Ovary (tissue), 9 donors: ENCODE results near the gene ACSM2B. TPM values are rescaled to one million over a fixed set of nuclear protein-coding genes. Genes with fewer than 3 reads are reported as not detected.
"Not testable (repeated sequence)": the region's sequence is repeated elsewhere in the genome, so short reads cannot be mapped to it uniquely, and the experiment has no call there.

Experiments used
- DNase-seq, 5 donors: peaks; one replicate each; pipeline ENCODE4 v3.0.0-alpha.2; 2019 to 2020
- H3K27ac ChIP-seq, 2 donors: fragments of 200-600 bp; one replicate each; pipeline versions ENCODE4 v1.5.1 to v1.8.0; 2019 to 2022
- H3K27me3 ChIP-seq: fragments of 200-600 bp; one replicate; pipeline ENCODE4 v1.8.0; 2022
- H3K36me3 ChIP-seq: fragments of 200-600 bp; sonication (generic); one replicate; pipeline ENCODE4 v1.5.1; 2019
- H3K4me1 ChIP-seq: one replicate; pipeline ENCODE4 v1.8.1; 2013; ENCODE audit warnings: mild to moderate bottlenecking, moderate library complexity; ENCODE audit not compliant: insufficient read depth
- H3K4me3 ChIP-seq: fragments of 200-600 bp; sonication (generic); one replicate; pipeline ENCODE4 v1.5.1; 2017
- H3K9me3 ChIP-seq, 2 donors: fragments of 200-600 bp in 1 of 2; sonication (generic) in 1 of 2; one replicate each; pipeline versions ENCODE4 v1.5.1 to v1.8.1; 2013 to 2019; ENCODE audit warnings: mild to moderate bottlenecking in 1 of 2, moderate library complexity in 1 of 2
- EP300 ChIP-seq: sonication (generic); formaldehyde crosslinking; IDR thresholded peaks from one replicate; pipeline ENCODE4 v1.6.1; 2017; ENCODE audit warnings: antibody characterized with exemption
- POLR2A ChIP-seq: fragments of 450-650 bp; IDR thresholded peaks from one replicate; pipeline ENCODE4 v1.6.1; 2017; ENCODE audit warnings: antibody characterized with exemption, mild to moderate bottlenecking, moderate library complexity
- WGBS, 3 donors: extraction: QIAGEN DNeasy Blood & Tissue Kit in 1 of 3; methylation state at CpG; one replicate each; pipeline versions ENCODE4 v1.1.5 to v1.1.7; 2013 to 2017; 5-methylcytosine and 5-hydroxymethylcytosine counted together
- intact Hi-C, 4 donors: fragments of 100-400 bp; cut with DNase I; formaldehyde crosslinking; loops; one replicate each; pipeline versions ENCODE4 v1.11.0 to v1.15.1; 2022 to 2023
- polyA plus RNA-seq, 2 donors: library from polyadenylated mRNA; stranded (reverse); fragments of 200-250 nt in 1 of 2; fragments of 350-450 nt in 1 of 2; fragmentation: Illumina TruSeq in 1 of 2; extraction: RNeasy Lipid Tissue Mini Kit (QIAGEN cat#74804) in 1 of 2; gene quantifications; one replicate each; pipeline ENCODE4 v1.2.3, GENCODE V29; 2013 to 2014
- total RNA-seq, 7 donors: library from RNA; depleted of rRNA in 2 of 7; stranded (reverse); fragments of >200 nt in 2 of 7; fragmentation: NEBNext Ultra II Directional in 3 of 7; extraction: Animal tissue kit (Norgen Biotek cat#: 25700) in 3 of 7; gene quantifications; one replicate each; pipeline versions ENCODE4 v1.1.0 to v1.2.4, GENCODE V29; 2016 to 2023
- TF ChIP-seq, protein P1 (sequence below), 3 donors: fragments of 450-650 bp in 2 of 3; fragments of 200-600 bp in 1 of 3; IDR thresholded peaks; one replicate each; pipeline versions ENCODE4 v1.5.1 to v1.8.0; 2016 to 2022; ENCODE audit warnings: antibody characterized with exemption in 3 of 3, mild to moderate bottlenecking in 1 of 3
- donor health status: DM: no; HTN: no; CAD: no; lungs with moderate emphysema.
- donor health status: DM: no; HTN: no; CAD: no.
- donor health status: Bipolar disorder and iron deficiency.
- donor health status: DM: yes; HTN: yes; CAD: no.
- donor health status: DM: no; HTN: no; CAD: no.
- donor health status: DM: yes; HTN: yes; CAD: no.

ACSM2B gene
- total and polyA plus RNA-seq, 9 donors = 0.08 to 0.95 (median 0.33) TPM; not detected in 4

DNA sequence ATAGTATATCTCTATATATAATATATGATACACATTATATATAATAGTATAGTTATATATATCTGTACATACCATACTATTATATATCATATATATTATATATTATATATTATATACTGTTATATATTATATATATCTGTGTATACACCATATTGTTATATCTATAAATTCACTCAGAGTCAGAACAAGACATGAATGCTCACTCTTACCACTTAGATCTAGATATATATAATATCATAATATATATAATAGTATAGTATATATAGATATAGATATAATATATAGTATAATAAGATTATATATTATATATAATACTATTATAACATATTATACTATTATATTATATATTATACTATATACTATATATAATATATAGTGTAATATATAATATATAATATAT, 9.3 kb downstream of the ACSM2B start:
- TF ChIP-seq EP300 = no peak
- TF ChIP-seq, protein P1, sequence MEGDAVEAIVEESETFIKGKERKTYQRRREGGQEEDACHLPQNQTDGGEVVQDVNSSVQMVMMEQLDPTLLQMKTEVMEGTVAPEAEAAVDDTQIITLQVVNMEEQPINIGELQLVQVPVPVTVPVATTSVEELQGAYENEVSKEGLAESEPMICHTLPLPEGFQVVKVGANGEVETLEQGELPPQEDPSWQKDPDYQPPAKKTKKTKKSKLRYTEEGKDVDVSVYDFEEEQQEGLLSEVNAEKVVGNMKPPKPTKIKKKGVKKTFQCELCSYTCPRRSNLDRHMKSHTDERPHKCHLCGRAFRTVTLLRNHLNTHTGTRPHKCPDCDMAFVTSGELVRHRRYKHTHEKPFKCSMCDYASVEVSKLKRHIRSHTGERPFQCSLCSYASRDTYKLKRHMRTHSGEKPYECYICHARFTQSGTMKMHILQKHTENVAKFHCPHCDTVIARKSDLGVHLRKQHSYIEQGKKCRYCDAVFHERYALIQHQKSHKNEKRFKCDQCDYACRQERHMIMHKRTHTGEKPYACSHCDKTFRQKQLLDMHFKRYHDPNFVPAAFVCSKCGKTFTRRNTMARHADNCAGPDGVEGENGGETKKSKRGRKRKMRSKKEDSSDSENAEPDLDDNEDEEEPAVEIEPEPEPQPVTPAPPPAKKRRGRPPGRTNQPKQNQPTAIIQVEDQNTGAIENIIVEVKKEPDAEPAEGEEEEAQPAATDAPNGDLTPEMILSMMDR (IDR thresholded peaks at IDR 0.05) = no peak
- TF ChIP-seq POLR2A = no peak
- H3K27ac ChIP-seq = no peak overlapping the region
- no peaks in the 10 kb centered on the region for H3K9me3 ChIP-seq
- H3K4me1 ChIP-seq = no peaks in the 10 kb centered on the region
- H3K4me3 ChIP-seq = no peak overlapping the region
- H3K27me3 ChIP-seq = no peaks in the 10 kb centered on the region
- H3K36me3 ChIP-seq = no peaks in the 10 kb centered on the region
- intact Hi-C loops = no loop called here
- DNase-seq = no peak

DNA sequence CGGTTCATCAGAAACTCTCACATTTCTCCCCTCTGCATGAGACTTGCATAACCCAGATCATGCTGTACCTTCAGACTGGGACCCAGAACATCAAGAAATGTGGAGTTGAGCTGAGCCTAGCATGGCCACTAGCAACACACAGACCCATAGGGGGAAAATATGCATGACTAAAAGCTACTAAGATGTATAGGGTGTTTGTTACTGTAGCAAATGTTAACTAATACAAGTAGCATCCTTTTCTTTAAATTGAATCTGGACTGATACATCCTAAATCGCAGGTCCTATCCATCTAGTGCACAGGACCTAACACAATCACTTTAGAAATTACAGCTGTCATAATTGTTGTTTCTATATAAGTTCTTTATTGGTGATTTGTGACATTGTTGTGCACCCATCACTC, 10.8 kb downstream of the ACSM2B start:
- intact Hi-C loops, H3K27ac ChIP-seq: not testable (repeated sequence)

DNA sequence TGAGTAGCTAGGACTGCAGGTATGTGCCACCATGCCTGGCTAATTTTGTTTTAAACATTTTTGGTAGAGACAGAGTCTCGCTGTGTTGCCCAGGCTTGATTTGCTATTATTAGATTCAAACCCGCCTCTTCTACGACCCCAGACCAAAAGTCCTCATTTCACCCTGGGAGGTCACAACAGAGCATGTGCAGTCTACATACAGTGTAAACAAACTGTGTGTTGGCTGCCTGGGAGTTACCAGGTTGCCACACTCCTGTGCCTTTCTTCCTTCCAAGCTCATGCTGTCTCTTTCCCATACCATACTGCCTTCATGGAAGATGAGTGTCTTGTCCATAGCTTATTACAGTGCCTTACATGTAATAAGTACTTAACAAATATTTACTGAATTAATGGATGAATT, 11.9 kb downstream of the ACSM2B start:
- DNase-seq, H3K4me1 ChIP-seq, H3K36me3 ChIP-seq, H3K27ac ChIP-seq, intact Hi-C loops, H3K27me3 ChIP-seq, H3K9me3 ChIP-seq, H3K4me3 ChIP-seq: not testable (repeated sequence)
- WGBS, 3 donors = 93 to 96% (median 93%) methylated on average over 2 of the region's 3 CpGs

More for the DNA sequence above, 10.8 kb downstream of the ACSM2B start:
- not testable (repeated sequence) for H3K4me1 ChIP-seq, H3K9me3 ChIP-seq, H3K36me3 ChIP-seq, H3K4me3 ChIP-seq, DNase-seq, H3K27me3 ChIP-seq
- 83 to 88% (median 85%) methylated on average over 2 of the region's 2 CpGs for WGBS, 3 donors

DNA sequence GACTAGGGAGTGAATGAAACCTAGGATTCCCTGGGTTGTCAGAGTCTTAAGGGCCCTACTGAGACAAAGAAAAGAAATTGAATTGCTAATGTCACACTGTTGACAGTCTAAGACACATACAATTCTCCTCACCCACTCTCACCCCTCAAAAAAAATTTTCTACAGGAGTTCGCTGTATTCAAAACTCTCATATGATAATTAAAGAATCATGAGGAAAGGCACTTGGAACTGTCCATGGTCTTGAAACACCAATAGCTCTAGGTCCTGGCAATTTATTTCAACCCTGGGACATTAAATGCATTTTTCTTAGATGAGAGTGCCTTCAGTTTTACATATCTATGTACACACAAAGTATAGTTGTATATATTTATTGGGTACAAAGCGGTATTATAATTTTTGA, 20.5 kb downstream of the ACSM2B start:
- H3K4me1 ChIP-seq, DNase-seq, H3K4me3 ChIP-seq, H3K9me3 ChIP-seq, H3K36me3 ChIP-seq, H3K27ac ChIP-seq, intact Hi-C loops, H3K27me3 ChIP-seq: not testable (repeated sequence)
- WGBS, 3 donors = 23 to 29% (median 29%) methylated on average over 2 of the region's 2 CpGs

DNA sequence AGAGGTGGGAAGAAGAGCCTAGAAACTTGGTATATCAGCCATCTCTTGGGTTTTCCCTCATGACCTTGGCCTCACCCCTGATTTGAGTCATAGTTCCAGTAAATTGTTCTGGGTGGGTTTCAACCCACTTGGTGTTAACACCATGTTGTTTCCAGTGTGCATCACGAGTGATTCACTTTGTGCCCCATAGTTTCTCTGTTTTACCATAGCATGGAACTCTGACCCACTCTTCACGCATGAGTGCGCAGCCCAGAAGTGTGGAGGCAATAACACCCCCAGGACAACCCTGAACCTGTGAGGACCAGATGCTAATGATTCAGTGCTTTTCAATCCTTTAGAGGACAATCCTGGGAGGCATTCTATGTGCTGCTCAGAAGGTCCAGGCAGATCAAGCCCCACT, 21.5 kb downstream of the ACSM2B start:
- H3K27ac ChIP-seq, H3K9me3 ChIP-seq, H3K4me1 ChIP-seq, H3K36me3 ChIP-seq, H3K27me3 ChIP-seq, intact Hi-C loops, H3K4me3 ChIP-seq, DNase-seq: not testable (repeated sequence)
- 78 to 82% (median 81%) methylated on average over 3 of the region's 3 CpGs for WGBS, 3 donors

DNA sequence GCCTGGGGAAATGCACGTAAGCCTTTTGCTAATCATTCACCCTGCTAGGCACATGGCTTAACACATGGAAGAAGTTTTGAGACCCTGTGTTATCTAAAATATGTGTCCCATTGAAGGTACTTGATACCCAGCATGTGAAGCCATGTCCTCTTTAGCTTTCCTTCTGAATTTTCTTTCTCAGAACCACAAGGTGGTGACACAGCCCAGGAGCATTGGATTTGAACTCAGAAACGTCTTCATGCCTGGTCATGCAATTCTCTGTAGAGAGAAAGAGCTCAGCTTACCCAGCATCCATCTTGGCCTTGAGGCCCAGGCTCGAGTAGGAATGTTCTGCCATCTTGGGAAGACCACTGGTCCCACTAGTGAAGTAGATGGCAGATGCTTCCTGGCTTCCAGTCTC, 22.7 kb downstream of the ACSM2B start:
- H3K9me3 ChIP-seq, H3K36me3 ChIP-seq, H3K27me3 ChIP-seq, intact Hi-C loops, DNase-seq, H3K4me1 ChIP-seq, H3K27ac ChIP-seq, H3K4me3 ChIP-seq: not testable (repeated sequence)
- 18 to 28% (median 20%) methylated on average over 3 of the region's 3 CpGs for WGBS, 3 donors

DNA sequence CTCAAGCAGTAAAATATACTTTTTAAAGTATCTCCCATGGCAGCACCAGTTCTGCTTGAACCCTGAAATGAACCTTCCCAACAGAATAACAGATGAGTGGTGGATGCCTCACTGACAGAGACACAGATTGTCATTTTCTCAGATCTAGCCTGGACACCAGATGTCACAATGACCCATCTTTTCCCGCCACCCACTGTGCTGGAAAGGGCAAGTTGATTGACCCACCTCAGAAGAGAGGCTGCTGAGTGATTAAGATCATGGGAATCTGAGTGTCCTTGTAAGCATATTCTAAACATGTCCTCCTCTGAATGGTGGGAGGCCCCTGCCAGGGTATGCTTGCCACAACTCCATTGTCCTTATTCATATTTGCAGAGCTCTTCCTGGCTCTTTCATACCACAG, 29.2 kb downstream of the ACSM2B start:
- H3K27ac ChIP-seq, H3K4me1 ChIP-seq, DNase-seq, H3K4me3 ChIP-seq, H3K36me3 ChIP-seq, H3K9me3 ChIP-seq, H3K27me3 ChIP-seq, intact Hi-C loops: not testable (repeated sequence)
- WGBS, 3 donors = 79 to 87% (median 86%) methylated on average over 1 of the region's 1 CpG

DNA sequence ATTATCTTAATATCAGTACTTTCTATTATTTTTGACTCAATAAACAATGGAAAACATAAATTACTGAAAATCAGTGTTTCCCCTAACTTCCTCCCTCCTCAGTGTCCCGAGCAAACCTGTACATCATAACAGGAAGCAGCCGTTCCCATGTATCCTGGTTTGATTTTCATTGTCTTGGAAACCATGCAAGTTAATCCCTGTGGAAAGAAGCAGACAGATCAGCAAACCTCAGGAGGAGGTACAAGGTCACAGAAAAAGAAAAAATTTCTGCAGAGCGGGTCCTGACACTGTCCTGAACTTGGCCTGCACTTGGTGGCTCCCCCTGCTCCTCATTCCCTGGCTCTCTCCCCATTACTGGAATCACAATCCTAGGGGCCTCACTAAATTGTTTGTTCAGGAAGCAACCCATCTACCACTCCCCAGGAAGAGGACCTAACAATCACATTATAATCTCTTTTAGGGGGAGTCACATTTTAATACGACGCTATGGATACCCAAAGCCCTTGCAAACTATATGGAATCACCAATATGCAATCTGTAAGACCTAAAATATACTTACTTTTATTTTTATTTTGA, 29.8 kb downstream of the ACSM2B start:
- intact Hi-C loops, H3K27me3 ChIP-seq, DNase-seq, H3K36me3 ChIP-seq, H3K4me1 ChIP-seq, H3K4me3 ChIP-seq, H3K9me3 ChIP-seq, H3K27ac ChIP-seq: not testable (repeated sequence)
- WGBS, 3 donors = 40 to 50% (median 45%) methylated on average over 5 of the region's 5 CpGs

DNA sequence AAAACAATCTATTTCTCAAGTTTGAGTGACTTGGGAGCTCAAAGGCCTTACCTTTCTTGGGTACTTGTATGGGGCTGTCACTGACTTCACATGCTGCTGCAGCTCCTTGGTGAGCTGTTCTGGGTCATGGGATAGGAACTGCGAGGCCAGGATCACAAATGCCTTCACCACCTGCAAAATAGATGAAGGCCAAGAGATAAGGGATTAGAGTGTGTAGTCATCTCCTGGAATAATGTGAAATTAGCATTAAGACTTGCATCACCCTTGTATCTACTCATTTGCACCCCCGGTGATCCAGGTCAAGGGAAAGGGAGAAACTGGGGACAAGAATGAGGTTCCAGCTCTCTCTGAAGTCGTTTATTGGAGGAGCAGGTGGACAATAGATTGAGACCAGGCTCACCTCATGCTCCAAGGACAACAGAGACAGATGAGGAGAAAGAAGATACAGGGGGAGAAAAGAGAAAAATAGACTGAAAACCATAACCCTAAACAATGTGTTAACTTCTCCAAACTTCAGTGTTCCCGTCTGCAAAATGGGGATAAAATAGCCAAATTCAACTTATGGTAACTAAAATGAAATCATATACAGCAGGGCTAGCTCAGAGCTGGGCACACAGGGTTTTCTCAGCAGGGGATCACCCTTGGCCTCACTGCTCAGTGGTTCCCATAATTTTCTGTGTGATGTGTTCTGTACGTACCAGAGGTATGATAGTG, 35.4 kb downstream of the ACSM2B start:
- H3K27ac ChIP-seq, H3K36me3 ChIP-seq, DNase-seq, intact Hi-C loops, H3K27me3 ChIP-seq, H3K4me1 ChIP-seq, H3K4me3 ChIP-seq, H3K9me3 ChIP-seq: not testable (repeated sequence)
- WGBS, 3 donors = 58 to 73% (median 62%) methylated on average over 5 of the region's 5 CpGs
